NCI-H510A treated with DMSO at 0.1 percent for 48 hours (cell line): ENCODE data around the gene KLF6.

Source experiments
- DNase-seq: peaks from one replicate; lab custom pipeline; 2025; lab: John Stamatoyannopoulos, UW

The KLF6 gene

DNA sequence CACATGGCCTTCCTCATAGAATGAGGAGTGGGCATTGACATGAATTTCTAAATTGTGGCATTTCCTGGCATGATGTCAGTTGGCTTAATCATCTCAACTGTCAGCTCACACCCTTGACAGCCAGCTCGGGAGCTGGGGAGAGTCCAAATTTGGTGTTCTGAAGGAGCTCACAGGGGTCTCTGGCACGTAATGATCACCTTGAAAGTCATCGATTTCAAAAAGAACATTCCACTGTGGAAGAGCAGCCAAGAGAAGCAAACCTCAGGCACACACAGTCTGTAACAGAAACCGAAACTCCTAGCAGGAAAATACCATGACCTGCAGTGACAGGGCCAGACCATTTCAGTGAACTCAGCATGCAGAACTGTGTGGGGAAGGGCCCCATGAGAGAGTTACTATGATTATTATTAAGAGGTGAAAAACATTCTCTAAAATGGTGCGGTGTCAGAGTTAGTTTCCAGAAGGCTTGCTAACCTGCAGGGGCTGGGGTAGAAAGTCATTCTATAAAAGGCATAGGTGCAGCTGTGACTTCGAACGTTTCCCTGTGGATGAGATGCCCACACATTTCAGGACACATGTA, 26.4 kb upstream of the KLF6 start:
- DNase-seq = no peak

GRCh38 chr10:3808689-3809199, 23.7 kb upstream of the KLF6 start:
- DNase-seq = no peak

- no peak for DNase-seq
Measured at GRCh38 chr10:3807928-3808496, 23.0 kb upstream of the KLF6 start.

- no peak for DNase-seq
Measured at GRCh38 chr10:3807211-3807927, 22.4 kb upstream of the KLF6 start.

DNA sequence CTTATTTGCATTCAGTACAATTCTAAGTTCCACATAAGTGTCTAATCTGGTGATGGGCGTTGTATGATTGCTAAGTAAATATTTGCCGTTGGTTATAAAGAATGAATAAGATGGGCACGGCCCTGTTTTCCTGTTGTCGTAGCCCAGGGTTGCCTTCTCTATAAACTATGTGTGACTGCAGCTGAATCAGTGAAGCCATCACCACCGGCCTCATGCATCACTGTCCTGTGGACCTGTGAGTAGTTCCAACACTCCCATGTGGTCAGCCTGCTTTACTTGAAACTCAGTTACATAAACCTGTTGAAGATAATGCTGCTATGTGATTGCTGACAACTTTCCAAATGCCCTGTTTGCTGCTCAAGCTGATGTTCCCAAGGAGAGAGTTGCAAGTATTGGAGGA, 21.6 kb upstream of the KLF6 start:
- DNase-seq = peak; percentile 22

GRCh38 chr10:3805791-3806461, 20.9 kb upstream of the KLF6 start:
- peak; percentile 25 for DNase-seq

DNA sequence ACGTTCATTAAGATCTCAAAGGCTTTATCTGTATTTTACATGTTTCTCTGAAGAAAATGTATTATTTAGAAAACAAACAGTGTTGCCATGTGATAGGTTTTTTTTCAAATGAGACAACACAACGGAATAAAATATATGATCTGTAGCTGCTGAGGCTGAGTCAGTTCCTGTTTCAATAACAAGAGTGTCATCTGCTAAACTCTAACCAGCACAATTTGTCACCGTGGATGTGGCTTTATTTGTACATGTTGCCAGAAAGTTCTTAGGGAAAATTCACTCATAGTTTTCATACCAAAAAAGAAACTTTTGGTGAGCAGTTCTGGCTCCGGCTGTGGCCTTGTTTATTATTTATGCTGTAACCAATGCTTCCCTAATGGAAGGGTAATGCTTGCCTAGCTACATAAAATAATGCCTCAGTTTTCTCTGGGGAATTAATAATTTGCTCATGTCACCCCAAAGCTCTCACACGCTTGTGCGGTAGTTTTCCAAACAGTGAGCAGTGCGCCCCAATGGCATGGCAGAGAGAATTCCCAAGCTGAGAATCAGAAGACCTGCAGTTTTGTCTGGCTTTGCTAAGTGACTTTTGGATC, 20.3 kb upstream of the KLF6 start:
- DNase-seq = no peak

GRCh38 chr10:3803927-3804741, 19.1 kb upstream of the KLF6 start:
- DNase-seq = peak; percentile 35

DNA sequence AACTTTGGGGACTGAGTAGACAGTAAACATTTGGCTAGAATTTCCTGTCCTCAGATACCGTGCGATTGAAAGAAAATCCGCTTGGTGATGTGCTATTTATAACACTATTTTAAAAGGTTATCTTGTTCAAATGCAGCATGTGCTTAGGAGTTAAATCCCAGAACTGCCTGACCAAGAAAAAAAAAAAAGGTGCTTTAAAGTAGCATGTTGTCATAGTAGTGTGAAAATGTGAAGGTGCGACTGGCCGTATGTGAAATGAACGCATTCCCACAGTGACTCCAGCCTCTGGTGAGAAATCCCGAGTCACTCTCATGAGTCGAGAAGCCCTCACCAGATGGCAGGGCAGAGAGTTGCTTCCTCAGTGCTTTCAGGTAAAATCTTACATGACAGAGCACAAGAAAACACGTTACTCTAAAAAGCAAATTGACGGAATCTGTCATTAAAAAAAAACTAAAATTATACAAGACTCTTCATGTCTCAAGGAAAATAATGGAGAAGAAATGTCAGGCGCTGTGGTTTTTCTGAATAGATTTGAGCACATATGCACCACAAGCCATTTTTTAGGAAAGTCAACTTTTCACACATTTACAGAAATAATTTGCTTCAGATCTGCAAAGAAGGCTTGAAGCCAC, 18.4 kb upstream of the KLF6 start:
- DNase-seq = no peak

DNA sequence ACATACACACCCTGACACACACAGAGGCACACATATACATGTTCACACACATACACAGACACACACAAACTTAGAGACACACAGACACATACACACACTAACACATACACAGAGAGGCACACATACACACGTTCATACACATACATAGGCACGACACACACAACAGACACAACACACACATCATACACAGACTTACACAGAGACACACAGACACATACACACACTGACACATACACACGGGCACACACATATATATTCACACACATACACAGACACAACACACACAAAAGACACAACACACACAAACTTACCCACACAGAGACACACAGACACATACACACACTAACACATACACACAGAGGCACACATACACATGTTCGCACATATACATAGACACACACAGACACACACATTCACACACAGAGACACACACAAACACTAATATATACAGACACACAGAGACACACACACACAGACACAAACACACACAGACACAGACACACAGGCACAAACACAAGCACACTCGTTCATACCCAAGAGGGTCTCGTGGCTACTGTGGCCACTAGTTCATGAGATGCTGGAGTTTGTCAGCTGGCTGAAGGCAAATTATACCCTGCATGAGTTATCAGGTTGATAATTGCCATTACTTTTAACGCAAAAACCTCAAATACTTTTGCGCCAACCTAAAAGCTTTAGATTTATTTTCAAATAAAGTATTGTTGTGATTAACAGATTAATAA, 17.7 kb upstream of the KLF6 start:
- no peak for DNase-seq

- DNase-seq = no peak
Measured at GRCh38 chr10:3801558-3802192, 16.7 kb upstream of the KLF6 start.

DNA sequence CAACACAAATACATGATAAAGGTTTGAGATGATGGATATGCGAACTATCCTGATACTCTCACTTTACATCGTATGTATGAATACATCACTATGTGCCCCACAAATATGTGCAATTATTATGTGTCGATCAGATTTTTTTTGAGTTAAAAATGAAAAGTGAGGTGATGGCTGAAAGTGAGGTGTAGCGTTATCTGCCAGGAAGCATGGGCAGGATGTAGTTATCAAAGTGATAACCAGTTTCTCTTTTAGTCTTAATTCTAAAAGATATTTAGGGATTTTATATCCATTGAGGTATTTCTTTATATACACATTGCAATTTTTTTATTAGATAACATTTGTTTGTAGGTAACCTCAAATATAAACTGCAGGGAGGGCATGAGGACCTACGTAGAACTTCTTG, 15.6 kb upstream of the KLF6 start:
- no peak for DNase-seq

DNA sequence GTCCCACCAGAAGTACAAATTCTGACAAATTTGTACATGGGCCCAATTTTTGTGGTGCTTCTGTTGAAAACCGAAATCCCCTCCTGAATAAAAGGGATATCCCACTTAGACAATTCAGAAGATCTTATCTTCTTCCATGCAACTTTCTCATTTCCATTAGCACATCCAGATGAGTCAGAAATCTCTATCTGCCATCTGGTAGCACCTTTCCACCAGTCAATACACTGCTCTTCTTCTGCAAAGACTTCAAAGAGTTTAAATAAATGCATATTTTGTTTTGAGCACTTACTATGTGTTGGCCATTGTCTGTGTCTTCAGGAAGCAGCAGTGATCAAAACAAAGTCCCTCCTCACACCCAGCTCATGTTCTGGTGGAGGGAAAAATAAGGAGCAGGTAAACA, 12.7 kb upstream of the KLF6 start:
- no peak for DNase-seq

DNA sequence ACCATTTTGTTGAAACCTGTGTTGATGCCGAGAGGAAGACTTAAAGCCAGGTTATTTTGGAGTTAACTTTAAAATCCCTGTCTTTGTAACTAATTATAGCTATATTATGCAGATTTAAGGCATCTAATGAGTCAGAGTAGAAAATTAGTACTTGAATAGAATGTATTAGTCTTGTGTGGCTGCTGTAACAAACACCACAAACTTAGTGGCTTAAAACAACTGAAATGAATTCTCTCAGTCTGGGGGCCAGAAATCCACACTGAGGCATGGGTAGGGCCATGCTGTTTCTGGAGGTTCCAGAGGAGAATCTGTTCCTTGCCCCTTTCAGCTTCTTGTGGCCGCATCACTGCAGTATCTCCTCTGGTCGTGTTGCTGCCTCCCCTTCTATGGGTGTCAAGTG, 8.5 kb upstream of the KLF6 start:
- no peak for DNase-seq

DNA sequence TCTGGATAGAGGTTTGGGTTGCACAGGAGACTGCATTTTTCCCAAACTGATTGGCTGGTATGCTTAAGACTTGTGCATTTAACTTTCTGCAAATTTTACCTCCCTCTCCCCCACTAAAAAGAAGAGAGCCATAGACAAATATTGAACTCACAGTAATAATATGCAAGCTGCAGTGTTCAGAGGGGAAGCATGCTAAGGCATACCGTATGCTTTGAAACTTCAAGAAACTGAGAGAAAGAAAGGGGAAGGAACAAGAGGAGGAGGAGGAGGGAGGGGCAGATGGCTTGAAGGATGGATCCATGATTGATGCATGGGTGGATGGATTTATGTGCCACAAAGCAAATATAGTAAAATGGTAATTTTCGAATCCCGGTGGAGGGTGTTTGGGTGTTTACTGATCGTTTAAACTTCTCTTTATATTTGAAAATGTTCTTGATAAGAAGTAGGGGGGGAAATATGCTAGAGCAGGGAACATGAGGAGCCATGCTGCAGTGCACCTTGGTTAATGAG, 7.8 kb upstream of the KLF6 start:
- DNase-seq = no peak

GRCh38 chr10:3791974-3792633, 7.1 kb upstream of the KLF6 start:
- DNase-seq = no peak

DNA sequence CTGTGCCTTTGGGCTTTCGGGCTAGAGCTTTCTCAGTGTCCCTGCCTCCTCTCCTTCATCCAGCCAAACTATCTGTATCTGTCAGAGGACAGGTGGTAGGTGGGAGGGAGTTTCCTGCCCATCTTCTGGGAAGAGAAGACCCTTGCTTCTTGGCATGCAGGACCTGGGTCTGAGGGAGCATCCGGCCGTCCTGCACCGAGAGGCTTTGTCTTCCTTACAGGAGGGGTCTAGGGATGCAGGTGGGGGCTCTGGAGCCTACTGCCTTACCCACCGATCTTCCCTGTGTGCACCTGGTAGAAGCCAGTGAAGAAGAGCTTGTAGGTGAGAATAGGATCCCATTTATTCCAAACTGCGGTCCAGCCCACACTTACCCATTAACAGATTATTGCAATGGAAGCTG, 5.8 kb upstream of the KLF6 start:
- no peak for DNase-seq

- DNase-seq = no peak
Measured at GRCh38 chr10:3790272-3790671, 5.3 kb upstream of the KLF6 start.

DNA sequence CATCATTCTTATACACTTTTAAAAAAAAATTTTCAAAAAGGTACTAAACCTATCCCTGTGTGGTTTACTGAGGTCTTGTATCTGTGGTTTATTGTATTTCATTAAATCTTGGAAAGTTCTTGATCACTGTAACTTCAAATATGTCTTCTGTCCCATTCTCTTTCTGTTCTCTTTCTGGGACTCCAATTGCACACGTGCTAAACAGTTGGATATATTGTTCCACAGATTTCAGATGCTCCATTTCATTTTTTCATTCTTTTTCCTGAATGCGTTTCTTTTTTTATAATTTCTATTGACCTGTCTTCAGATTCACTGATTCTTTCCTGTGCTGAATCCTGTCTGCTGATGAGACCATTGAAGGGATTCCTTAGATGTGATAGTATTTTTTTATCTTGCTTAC, 4.6 kb upstream of the KLF6 start:
- DNase-seq = no peak
